KMS-11 (cell line): Measurements from ENCODE around the gene TSPAN3.

ENCODE experiments used
- H2AFZ ChIP-seq: fragments of 200-600 bp; sonication (generic); 2 replicates; pipeline ENCODE4 v1.6.1; 2016; ENCODE audit warnings: antibody characterized with exemption, mixed run types, low read depth
- H3K27ac ChIP-seq: fragments of 200-600 bp; sonication (generic); 2 replicates; pipeline ENCODE4 v1.6.1; 2016; ENCODE audit warnings: mild to moderate bottlenecking, mixed run types
- H3K27me3 ChIP-seq: fragments of 200-600 bp; sonication (generic); 2 replicates; pipeline ENCODE4 v1.6.1; 2017; ENCODE audit warnings: mild to moderate bottlenecking, low read depth, mixed run types, moderate library complexity; ENCODE audit not compliant: insufficient read depth
- H3K36me3 ChIP-seq: fragments of 200-600 bp; sonication (generic); 2 replicates; pipeline ENCODE4 v1.6.1; 2017; ENCODE audit warnings: mild to moderate bottlenecking, mixed run types; ENCODE audit not compliant: insufficient read depth
- H3K4me1 ChIP-seq: fragments of 200-600 bp; sonication (generic); 2 replicates; pipeline ENCODE4 v1.6.1; 2016; ENCODE audit warnings: mild to moderate bottlenecking, low read depth, mixed run types; ENCODE audit not compliant: poor library complexity, severe bottlenecking
- H3K4me2 ChIP-seq: fragments of 200-600 bp; sonication (generic); 2 replicates; pipeline ENCODE4 v1.7.0; 2016; ENCODE audit warnings: mild to moderate bottlenecking, mixed run types
- H3K4me3 ChIP-seq: fragments of 200-600 bp; sonication (generic); IDR thresholded peaks from 2 replicates; pipeline ENCODE4 v1.6.1; 2017; ENCODE audit warnings: low read depth, low read length, mixed read lengths; ENCODE audit not compliant: insufficient read depth
- H3K79me2 ChIP-seq: fragments of 200-600 bp; sonication (generic); 2 replicates; pipeline ENCODE4 v1.6.1; 2016; ENCODE audit warnings: low read depth, mixed run types; ENCODE audit not compliant: insufficient read depth
- H3K9ac ChIP-seq: fragments of 200-600 bp; sonication (generic); 2 replicates; pipeline ENCODE4 v1.6.1; 2016; ENCODE audit warnings: mild to moderate bottlenecking, mixed run types
- H4K20me1 ChIP-seq: fragments of 200-600 bp; sonication (generic); 2 replicates; pipeline ENCODE4 v1.6.1; 2016; ENCODE audit warnings: mild to moderate bottlenecking, mixed run types; ENCODE audit not compliant: insufficient read depth
- TF ChIP-seq, protein P1 (sequence below): fragments of 200-600 bp; sonication (generic); conservative IDR thresholded peaks from 2 replicates; pipeline ENCODE4 v1.6.1; 2017; ENCODE audit warnings: low read depth, mild to moderate bottlenecking, antibody characterized with exemption, low read length, moderate library complexity, mixed read lengths

TSPAN3 gene

GRCh38 chr15:76996076-76996525 lies 74.8 kb downstream of the TSPAN3 start:
- Histone ChIP-seq H3K27me3 (no peaks in the 10 kb centered on the region), H2AFZ (no peak overlapping the region), H3K4me2 (no peak overlapping the region), H3K79me2 (no peaks in the 10 kb centered on the region), H3K27ac (no peak overlapping the region), H4K20me1 (no peaks in the 10 kb centered on the region), H3K9ac (no peak overlapping the region), H3K4me3 (no peak overlapping the region), H3K36me3 (no peaks in the 10 kb centered on the region), H3K4me1 (no peaks in the 10 kb centered on the region)
- TF ChIP-seq, protein P1, sequence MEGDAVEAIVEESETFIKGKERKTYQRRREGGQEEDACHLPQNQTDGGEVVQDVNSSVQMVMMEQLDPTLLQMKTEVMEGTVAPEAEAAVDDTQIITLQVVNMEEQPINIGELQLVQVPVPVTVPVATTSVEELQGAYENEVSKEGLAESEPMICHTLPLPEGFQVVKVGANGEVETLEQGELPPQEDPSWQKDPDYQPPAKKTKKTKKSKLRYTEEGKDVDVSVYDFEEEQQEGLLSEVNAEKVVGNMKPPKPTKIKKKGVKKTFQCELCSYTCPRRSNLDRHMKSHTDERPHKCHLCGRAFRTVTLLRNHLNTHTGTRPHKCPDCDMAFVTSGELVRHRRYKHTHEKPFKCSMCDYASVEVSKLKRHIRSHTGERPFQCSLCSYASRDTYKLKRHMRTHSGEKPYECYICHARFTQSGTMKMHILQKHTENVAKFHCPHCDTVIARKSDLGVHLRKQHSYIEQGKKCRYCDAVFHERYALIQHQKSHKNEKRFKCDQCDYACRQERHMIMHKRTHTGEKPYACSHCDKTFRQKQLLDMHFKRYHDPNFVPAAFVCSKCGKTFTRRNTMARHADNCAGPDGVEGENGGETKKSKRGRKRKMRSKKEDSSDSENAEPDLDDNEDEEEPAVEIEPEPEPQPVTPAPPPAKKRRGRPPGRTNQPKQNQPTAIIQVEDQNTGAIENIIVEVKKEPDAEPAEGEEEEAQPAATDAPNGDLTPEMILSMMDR = no peak

DNA sequence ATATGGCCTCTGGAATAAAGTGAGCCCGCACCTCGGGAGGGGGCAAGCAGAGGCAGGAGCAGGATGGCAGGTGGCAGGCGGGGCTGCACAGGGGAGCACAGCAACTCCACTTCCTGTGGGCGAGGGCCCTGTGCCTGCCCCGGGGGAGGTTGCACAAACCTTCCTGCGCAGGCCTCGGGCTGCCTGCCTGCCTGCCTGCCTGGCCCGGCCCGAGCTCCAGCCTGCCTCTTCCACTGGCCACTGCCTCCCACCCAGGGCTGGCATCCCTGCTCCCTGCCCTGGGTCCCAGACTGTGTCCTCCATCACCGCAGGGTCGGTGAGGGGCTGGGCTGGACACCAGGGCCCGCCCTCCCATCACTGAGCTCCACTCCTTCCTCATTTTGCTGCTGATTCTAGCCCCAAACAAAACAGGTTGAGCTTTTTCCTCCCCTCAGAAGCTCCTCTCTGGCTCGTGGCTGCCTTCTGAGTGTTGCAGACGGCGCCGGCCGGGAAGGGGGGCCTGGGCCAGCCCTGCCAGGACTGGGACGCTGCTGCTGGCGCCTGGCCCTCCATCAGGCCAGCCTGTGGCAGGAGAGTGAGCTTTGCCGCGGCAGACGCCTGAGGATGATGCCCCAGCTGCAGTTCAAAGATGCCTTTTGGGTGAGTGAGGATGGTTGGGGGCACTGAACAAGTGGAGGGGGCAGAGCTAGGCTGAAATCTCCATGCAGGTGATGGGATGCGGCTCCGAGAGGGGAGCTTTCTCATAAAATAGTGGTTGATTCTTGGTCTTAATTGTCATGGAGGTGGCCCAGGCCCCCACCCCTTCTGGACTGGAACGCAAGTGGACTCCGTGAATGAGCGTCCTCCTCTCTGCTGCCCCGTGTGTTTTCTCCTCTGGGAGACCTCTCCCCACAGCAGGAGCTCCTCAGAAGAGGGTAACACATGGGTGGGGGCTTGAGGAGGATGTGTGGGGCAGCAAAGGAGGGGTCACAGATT lies 75.7 kb downstream of the TSPAN3 start, which contains the start of gene PSTPIP1:
TSS of gene PSTPIP1 (plus strand) at position 156 of the 975 bp plus-strand sequence. CDS start at position 604, 448 bp downstream.
- no peak within 1 kb of the TSS for H3K4me3 ChIP-seq

DNA sequence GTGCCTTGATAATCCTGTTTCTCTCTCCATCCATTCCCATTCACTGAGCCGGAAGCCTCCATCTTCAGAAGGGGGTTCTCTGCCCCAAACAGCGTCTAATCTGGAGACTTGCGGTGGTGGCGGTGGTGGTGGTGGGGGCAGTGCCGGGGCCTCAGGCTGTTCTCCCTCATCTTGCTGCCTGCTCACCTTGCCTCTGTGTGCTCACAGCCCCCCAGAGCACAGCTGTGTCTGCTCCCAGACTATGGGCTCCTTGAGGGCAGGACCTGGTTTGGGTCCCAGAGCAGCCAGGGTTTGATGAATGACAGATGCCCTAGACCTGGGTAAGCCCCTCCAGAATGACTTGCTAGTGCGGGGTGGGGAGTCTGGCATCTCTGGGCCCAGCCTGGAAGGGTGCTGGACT lies 76.4 kb downstream of the TSPAN3 start:
- no peaks in the 10 kb centered on the region for H3K27me3 ChIP-seq
- H3K4me1 ChIP-seq = no peaks in the 10 kb centered on the region
- H3K27ac ChIP-seq = no peak overlapping the region
- no peaks in the 10 kb centered on the region for H3K36me3 ChIP-seq
- no peak overlapping the region for H3K9ac ChIP-seq
- H3K79me2 ChIP-seq = no peaks in the 10 kb centered on the region
- TF ChIP-seq, protein P1 = no peak
- H2AFZ ChIP-seq = no peak overlapping the region
- no peak overlapping the region for H3K4me2 ChIP-seq
- H3K4me3 ChIP-seq = no peak overlapping the region
- H4K20me1 ChIP-seq = no peaks in the 10 kb centered on the region

More for the DNA sequence above, 75.7 kb downstream of the TSPAN3 start, which contains the start of gene PSTPIP1:
- H3K36me3 ChIP-seq = no peaks in the 10 kb centered on the region
- H4K20me1 ChIP-seq = no peaks in the 10 kb centered on the region
- no peak within 1 kb of the TSS for H3K4me2 ChIP-seq
- no peak within 1 kb of the TSS for H2AFZ ChIP-seq
- no peaks in the 10 kb centered on the region for H3K27me3 ChIP-seq
- no peak within 1 kb of the TSS for H3K27ac ChIP-seq
- H3K4me1 ChIP-seq = no peaks in the 10 kb centered on the region
- no peaks in the 10 kb centered on the region for H3K79me2 ChIP-seq
- H3K9ac ChIP-seq = no peak within 1 kb of the TSS
- TF ChIP-seq, protein P1 = no peak

- Histone ChIP-seq H4K20me1 (no peaks in the 10 kb centered on the region), H3K4me1 (no peaks in the 10 kb centered on the region), H3K27me3 (no peaks in the 10 kb centered on the region), H3K27ac (no peak overlapping the region), H3K4me3 (no peak overlapping the region), H3K9ac (no peak overlapping the region), H3K79me2 (no peaks in the 10 kb centered on the region), H3K4me2 (no peak overlapping the region), H2AFZ (no peak overlapping the region), H3K36me3 (no peaks in the 10 kb centered on the region)
- TF ChIP-seq, protein P1 = no peak
Measured at GRCh38 chr15:76994001-76994400, 76.9 kb downstream of the TSPAN3 start.
